GM18505 (cell line): Measurements from ENCODE around the gene EXPH5.

Experiments used
- ATAC-seq: cut with Tn5 transposase; IDR thresholded peaks from one replicate; pipeline ENCODE4 v1.9.1; 2021; ENCODE audit not compliant: unreplicated experiment
- POLR2A ChIP-seq: IDR thresholded peaks from 4 replicates; pipeline ENCODE4 v1.6.1; 2011; ENCODE audit warnings: borderline replicate concordance; ENCODE audit not compliant: insufficient read depth, insufficient read length; ENCODE audit errors: extremely low read depth

The EXPH5 gene

GRCh38 chr11:108568195-108568858 lies 25.2 kb downstream of the EXPH5 start:
- no peak for TF ChIP-seq POLR2A
- ATAC-seq, result no peak

GRCh38 chr11:108565653-108566052 lies 27.9 kb downstream of the EXPH5 start:
- no peak for TF ChIP-seq POLR2A
- no peak for ATAC-seq

GRCh38 chr11:108562746-108563581 lies 30.6 kb downstream of the EXPH5 start:
- ATAC-seq, result no peak
- TF ChIP-seq POLR2A, result no peak

- ATAC-seq, result no peak
- TF ChIP-seq POLR2A, result no peak
These were observed 32.0 kb downstream of the EXPH5 start for GRCh38 chr11:108561535-108561991.

GRCh38 chr11:108559904-108560303 lies 33.7 kb downstream of the EXPH5 start:
- no peak for TF ChIP-seq POLR2A
- ATAC-seq, result no peak

- TF ChIP-seq POLR2A, result no peak
- ATAC-seq, result no peak
These were observed 34.2 kb downstream of the EXPH5 start for GRCh38 chr11:108559340-108559739.

GRCh38 chr11:108558222-108558621 lies 35.3 kb downstream of the EXPH5 start:
- no peak for ATAC-seq
- TF ChIP-seq POLR2A, result no peak

GRCh38 chr11:108556019-108556418 lies 37.5 kb downstream of the EXPH5 start:
- no peak for ATAC-seq
- TF ChIP-seq POLR2A, result no peak

GRCh38 chr11:108551651-108552462 lies 41.7 kb downstream of the EXPH5 start:
- no peak for TF ChIP-seq POLR2A
- no peak for ATAC-seq

GRCh38 chr11:108549319-108549885 lies 44.2 kb downstream of the EXPH5 start:
- TF ChIP-seq POLR2A, result no peak
- no peak for ATAC-seq

GRCh38 chr11:108545909-108546501 lies 47.6 kb downstream of the EXPH5 start:
- TF ChIP-seq POLR2A, result no peak
- ATAC-seq, result no peak

GRCh38 chr11:108543316-108543964 lies 50.1 kb downstream of the EXPH5 start:
- ATAC-seq, result no peak
- TF ChIP-seq POLR2A, result no peak
